Heart right ventricle (tissue), 16 donors: ENCODE results near the gene REL. TPM values are rescaled to one million over a fixed set of nuclear protein-coding genes. Genes with fewer than 3 reads are reported as not detected.

Source experiments
- ATAC-seq, 8 donors: fragments of 200-7000 bp; cut with Tn5 transposase; one replicate each; pipeline ENCODE4 v1.9.1; 2020; ENCODE audit warnings: mild to moderate bottlenecking in 8 of 8, moderate library complexity in 8 of 8, moderate number of reproducible peaks in 1 of 8
- DNase-seq, 2 donors: peaks; one replicate each; pipeline ENCODE4 v3.0.0-alpha.2; 2020
- H3K27ac ChIP-seq, 10 donors: fragments of 200-600 bp; sonication (generic) in 2 of 10; one replicate each; pipeline versions ENCODE4 v1.5.0 to v1.8.0; 2020 to 2022; ENCODE audit warnings: mild to moderate bottlenecking in 3 of 10
- H3K27me3 ChIP-seq, 7 donors: fragments of 200-600 bp; one replicate each; pipeline ENCODE4 v1.8.0; 2021 to 2022; ENCODE audit warnings: mild to moderate bottlenecking in 2 of 7
- H3K36me3 ChIP-seq, 9 donors: fragments of 200-600 bp; sonication (generic) in 1 of 9; one replicate each; pipeline versions ENCODE4 v1.5.0 to v1.8.0; 2020 to 2022; ENCODE audit warnings: mild to moderate bottlenecking in 2 of 9
- H3K4me1 ChIP-seq, 9 donors: fragments of 200-600 bp; sonication (generic) in 1 of 9; one replicate each; pipeline versions ENCODE4 v1.5.0 to v1.8.0; 2020 to 2022; ENCODE audit warnings: mild to moderate bottlenecking in 4 of 9
- H3K4me3 ChIP-seq, 10 donors: fragments of 200-600 bp; sonication (generic) in 2 of 10; one replicate each; pipeline versions ENCODE4 v1.5.0 to v1.8.0; 2020 to 2022; ENCODE audit warnings: mild to moderate bottlenecking in 7 of 10, moderate library complexity in 2 of 10
- H3K9me3 ChIP-seq, 11 donors: fragments of 200-600 bp in 10 of 11; sonication (generic) in 2 of 11; one replicate each; pipeline versions ENCODE4 v1.5.0 to v1.8.0; 2013 to 2022; ENCODE audit warnings: mild to moderate bottlenecking in 2 of 11, control low read depth in 1 of 11, moderate library complexity in 1 of 11
- CTCF ChIP-seq, 9 donors: fragments of 200-600 bp; sonication (generic) in 2 of 9; IDR thresholded peaks; one replicate each; pipeline versions ENCODE4 v1.5.0 to v1.8.0; 2021 to 2022; ENCODE audit warnings: antibody characterized with exemption in 9 of 9, mild to moderate bottlenecking in 5 of 9, moderate library complexity in 1 of 9
- WGBS, 2 donors: extraction: QIAGEN DNeasy Blood & Tissue Kit; methylation state at CpG; one replicate each; pipeline ENCODE4 v1.1.7; 2013; ENCODE audit warnings: inconsistent platforms in 1 of 2; 5-methylcytosine and 5-hydroxymethylcytosine counted together
- intact Hi-C, 10 donors: fragments of 100-400 bp; cut with DNase I; formaldehyde crosslinking; loops; one replicate each; pipeline versions ENCODE4 v1.11.1 to v1.14.2; 2022
- polyA plus RNA-seq, 2 donors: library from polyadenylated mRNA; stranded (reverse); fragments of 200-250 nt; gene quantifications; one replicate each; pipeline ENCODE4 v1.2.3, GENCODE V29; 2013
- total RNA-seq, 10 donors: library from RNA; stranded (reverse); fragmentation: NEBNext Ultra II Directional in 3 of 10; extraction: Animal tissue kit (Norgen Biotek cat#: 25700) in 3 of 10; gene quantifications; one replicate each; pipeline versions ENCODE4 v1.2.1 to v1.2.4, GENCODE V29; 2021 to 2023
- donor health status: Arrhythmogenic right ventricular cardiomyopathy.
- donor health status: ischemic (EF 13 %, LVEDD 7.1; RV severe dilation, severe dysfunction).
- donor health status: healthy with polysubstance abuse.
- donor health status: DM: no; HTN: yes; CAD: no.
- donor health status: DM: no; HTN: no; CAD: no.
- donor health status: ischemic (EF 25% LVEDD 6.9; RV normal size, moderate dysfunction).
- donor health status: ischemic (EF 25% LVEDD 5.7; RV mildly dilated, moderate dysfunction).
- donor health status: healthy.
- donor health status: DM: yes; HTN: yes; CAD: no.
- donor health status: Ischemic cardiomyopathy.
- donor health status: ischemic (EF 35%, LVEDD 5.7; RV mildly dilated, moderate dysfunction).
- donor health status: nonischemic (EF 11% LVEDD 7.7; RV severe dilation, severe dysfunction).
- donor health status: DM: yes; HTN: yes; CAD: no.
- donor health status: PGD.
- donor health status: ischemic (EF 29% LVEDD 5.4; RV normal size, mild dysfunction).
- donor health status: nonischemic (EF 23%, LVEDD 6.1; RV moderate dilation, normal function).

Gene REL
- total and polyA plus RNA-seq, 12 donors: 0.49 to 11.7 (median 6.4) TPM

DNA sequence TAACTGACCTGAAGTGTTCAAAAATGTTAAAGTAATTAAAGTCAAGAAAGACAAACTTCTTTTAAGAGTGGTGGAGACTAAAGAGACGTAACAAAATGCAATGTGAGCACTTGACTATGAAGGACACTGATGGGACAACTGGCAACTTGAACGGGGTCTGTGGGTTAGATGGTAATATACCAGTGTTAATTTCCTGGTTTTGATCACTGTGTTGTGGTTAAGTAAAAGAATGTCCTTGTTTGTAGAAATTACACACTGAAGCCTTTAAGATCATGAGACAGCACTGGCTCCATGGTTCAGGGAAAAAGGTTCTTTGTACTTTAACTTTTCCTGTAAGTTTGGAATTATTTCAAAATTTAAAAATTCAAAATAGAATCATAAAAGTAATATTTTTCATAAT lies 58.2 kb downstream of the REL start:
- H3K4me1 ChIP-seq: peaks cover 0 to 10% (median 0%) of the 10 kb centered on the region in 9 donors
- H3K27me3 ChIP-seq: no peaks in the 10 kb centered on the region
- H3K27ac ChIP-seq: no peak overlapping the region
- DNase-seq (no peak), ATAC-seq (no peak)
- TF ChIP-seq CTCF (IDR thresholded peaks at IDR 0.05): no peak
- H3K9me3 ChIP-seq: no peaks in the 10 kb centered on the region
- 88 to 89% methylated on average over 2 of the region's 2 CpGs for WGBS, 2 donors
- intact Hi-C loops: no loop called here
- H3K4me3 ChIP-seq: no peak overlapping the region
- peaks cover 0 to 51% (median 0%) of the 10 kb centered on the region in 9 donors for H3K36me3 ChIP-seq

DNA sequence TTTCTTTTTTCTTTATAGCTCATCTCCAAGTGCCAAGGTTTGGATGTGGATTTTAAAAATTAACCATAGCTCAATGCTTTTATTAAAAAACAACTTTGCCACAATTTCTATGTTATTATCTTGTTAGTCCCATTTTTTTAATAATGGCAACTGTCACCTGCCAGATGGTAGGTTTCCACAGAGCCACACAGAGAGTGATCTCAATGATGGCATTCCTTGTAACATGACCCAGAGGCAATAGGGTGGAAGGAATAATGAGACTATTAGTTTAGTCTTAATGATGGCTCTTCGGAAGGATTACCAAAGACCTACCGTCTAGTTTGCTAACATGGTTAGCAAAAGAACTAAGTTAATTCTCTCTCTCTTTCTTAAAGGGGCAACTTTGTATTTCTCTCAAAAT lies 64.0 kb downstream of the REL start:
- H3K27me3 ChIP-seq: no peaks in the 10 kb centered on the region
- no peaks in the 10 kb centered on the region for H3K4me1 ChIP-seq
- DNase-seq: no peak
- 92 to 94% methylated on average over 2 of the region's 2 CpGs for WGBS, 2 donors
- intact Hi-C loops: no loop called here
- H3K9me3 ChIP-seq: no peaks in the 10 kb centered on the region
- H3K4me3 ChIP-seq: no peak overlapping the region
- H3K27ac ChIP-seq: no peak overlapping the region
- no peak for ATAC-seq
- peaks cover 0 to 79% (median 0%) of the 10 kb centered on the region in 9 donors for H3K36me3 ChIP-seq
- no peak for TF ChIP-seq CTCF (IDR thresholded peaks at IDR 0.05)

DNA sequence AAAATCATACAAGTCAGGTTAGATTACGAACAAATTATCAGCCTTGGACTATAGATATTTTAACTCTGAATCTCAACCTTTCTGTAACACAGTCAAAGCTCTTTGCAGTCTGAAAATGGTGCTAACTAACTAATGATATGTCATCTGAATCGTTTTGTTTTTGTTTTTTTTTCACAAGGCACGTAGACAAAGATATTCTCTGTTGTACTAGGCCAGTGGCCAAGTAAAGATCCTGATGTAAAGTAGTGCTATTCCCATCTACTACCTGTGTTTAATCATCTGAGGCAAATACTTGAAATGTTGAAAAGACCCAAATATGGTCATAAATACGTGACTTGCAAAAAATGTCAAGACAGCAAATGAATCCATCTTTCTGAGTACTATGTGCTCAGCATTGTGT lies 65.7 kb downstream of the REL start:
- no peaks in the 10 kb centered on the region for H3K4me1 ChIP-seq
- H3K9me3 ChIP-seq: no peaks in the 10 kb centered on the region
- DNase-seq (no peak), ATAC-seq (no peak)
- no peak for TF ChIP-seq CTCF (IDR thresholded peaks at IDR 0.05)
- peaks cover 0 to 79% (median 4%) of the 10 kb centered on the region in 9 donors for H3K36me3 ChIP-seq
- intact Hi-C loops: no loop called here
- H3K27ac ChIP-seq: no peak overlapping the region
- no peak overlapping the region for H3K4me3 ChIP-seq
- H3K27me3 ChIP-seq: no peaks in the 10 kb centered on the region
- 80 to 83% methylated on average over 4 of the region's 4 CpGs for WGBS, 2 donors

DNA sequence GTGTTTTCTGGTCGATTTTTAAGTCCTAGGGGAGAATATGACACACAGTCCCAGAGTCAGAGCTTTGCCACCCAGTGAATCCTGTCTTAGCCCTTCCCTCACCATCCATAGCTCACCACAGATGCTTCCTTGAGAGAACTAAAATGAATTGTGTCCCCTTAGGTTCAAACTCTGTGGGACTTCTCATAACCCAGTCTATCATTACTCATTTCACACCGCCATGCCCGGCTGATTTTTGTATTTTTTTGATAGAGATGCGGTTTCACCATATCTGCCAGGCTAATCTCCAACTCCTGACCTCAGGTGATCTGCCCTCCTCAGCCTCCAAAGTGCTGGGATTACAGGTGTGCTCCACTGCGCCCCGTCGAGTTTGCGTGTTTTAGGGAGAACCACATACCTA lies 66.8 kb downstream of the REL start:
- no peaks in the 10 kb centered on the region for H3K27me3 ChIP-seq
- no peaks in the 10 kb centered on the region for H3K4me1 ChIP-seq
- no peak for ATAC-seq
- no peaks in the 10 kb centered on the region for H3K9me3 ChIP-seq
- WGBS, 2 donors: 98% methylated on average over 8 of the region's 8 CpGs
- no peak for TF ChIP-seq CTCF (IDR thresholded peaks at IDR 0.05)
- no peak overlapping the region for H3K27ac ChIP-seq
- H3K4me3 ChIP-seq: no peak overlapping the region
- peaks cover 0 to 86% (median 5%) of the 10 kb centered on the region in 9 donors for H3K36me3 ChIP-seq
- intact Hi-C loops: no loop called here
- DNase-seq: no peak
